ENCODE data around the gene NEK6. TPM values are rescaled to one million over a fixed set of nuclear protein-coding genes. Genes with fewer than 3 reads are reported as not detected.

NEK6 gene
- total RNA-seq, 1 experiment from 2014 or later: 21.1 TPM

GRCh38 chr9:124346347-124347163 lies 88.8 kb downstream of the NEK6 start:
- intact Hi-C loops (cut with micrococcal nuclease): no loop called here
- no TSS peak for BruUV-seq (replicated peaks)

GRCh38 chr9:124347206-124347967 lies 89.6 kb downstream of the NEK6 start:
- Histone ChIP-seq H3K9me2 (replicated peaks; ENCODE audit: low read length) (no peaks in the 10 kb centered on the region), H3K4me2 (ENCODE audit: low read length) (no peak overlapping the region), H3K79me2 (ENCODE audit: low read length) (no peaks in the 10 kb centered on the region), H3K4me1 (ENCODE audit: insufficient read depth, low read length) (peaks cover 12% of the 10 kb centered on the region), H3F3A (ENCODE audit: low read length, unreplicated experiment) (peaks cover 3% of the 10 kb centered on the region), H4K20me1 (ENCODE audit: low read length) (no peaks in the 10 kb centered on the region), H3K27ac (ENCODE audit: low read length) (no peak overlapping the region), H3K36me3 (ENCODE audit: low read depth, low read length) (peaks cover 26% of the 10 kb centered on the region; the same call in 1 of the 2 replicates), H3K4me3 (ENCODE audit: low read length) (no peak overlapping the region), H3K27me3 (ENCODE audit: low read length) (no peaks in the 10 kb centered on the region), H2AFZ (ENCODE audit: low read length) (no peak overlapping the region), H3K9ac (ENCODE audit: low read length) (no peak overlapping the region), H3K9me3 (ENCODE audit: low read length) (no peaks in the 10 kb centered on the region)
- ChIA-PET CTCF (no interaction called here), POLR2A (ENCODE audit: unreplicated experiment) (no interaction called here)
- no peak for ATAC-seq
- intact Hi-C loops (cut with micrococcal nuclease): no loop called here
- BruUV-seq (replicated peaks): no TSS peak
- TF ChIP-seq EZH2phosphoT487 (IDR thresholded peaks at IDR 0.05; ENCODE audit: borderline replicate concordance, low read length) (no peak), EZH2 (IDR thresholded peaks at IDR 0.05; ENCODE audit: low read length, unreplicated experiment) (no peak)
- TF ChIP-seq, protein P1, sequence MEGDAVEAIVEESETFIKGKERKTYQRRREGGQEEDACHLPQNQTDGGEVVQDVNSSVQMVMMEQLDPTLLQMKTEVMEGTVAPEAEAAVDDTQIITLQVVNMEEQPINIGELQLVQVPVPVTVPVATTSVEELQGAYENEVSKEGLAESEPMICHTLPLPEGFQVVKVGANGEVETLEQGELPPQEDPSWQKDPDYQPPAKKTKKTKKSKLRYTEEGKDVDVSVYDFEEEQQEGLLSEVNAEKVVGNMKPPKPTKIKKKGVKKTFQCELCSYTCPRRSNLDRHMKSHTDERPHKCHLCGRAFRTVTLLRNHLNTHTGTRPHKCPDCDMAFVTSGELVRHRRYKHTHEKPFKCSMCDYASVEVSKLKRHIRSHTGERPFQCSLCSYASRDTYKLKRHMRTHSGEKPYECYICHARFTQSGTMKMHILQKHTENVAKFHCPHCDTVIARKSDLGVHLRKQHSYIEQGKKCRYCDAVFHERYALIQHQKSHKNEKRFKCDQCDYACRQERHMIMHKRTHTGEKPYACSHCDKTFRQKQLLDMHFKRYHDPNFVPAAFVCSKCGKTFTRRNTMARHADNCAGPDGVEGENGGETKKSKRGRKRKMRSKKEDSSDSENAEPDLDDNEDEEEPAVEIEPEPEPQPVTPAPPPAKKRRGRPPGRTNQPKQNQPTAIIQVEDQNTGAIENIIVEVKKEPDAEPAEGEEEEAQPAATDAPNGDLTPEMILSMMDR (conservative IDR thresholded peaks at IDR 0.05; ENCODE audit: low read depth, low read length): no peak
- no peak for DNase-seq

More at GRCh38 chr9:124346347-124347163, 88.8 kb downstream of the NEK6 start:
- Histone ChIP-seq H3K79me2 (ENCODE audit: low read length) (no peaks in the 10 kb centered on the region), H3K27me3 (ENCODE audit: low read length) (no peaks in the 10 kb centered on the region), H3K27ac (ENCODE audit: low read length) (no peak overlapping the region), H3K4me3 (ENCODE audit: low read length) (no peak overlapping the region), H3F3A (ENCODE audit: low read length, unreplicated experiment) (peaks cover 4% of the 10 kb centered on the region), H3K9me2 (replicated peaks; ENCODE audit: low read length) (no peaks in the 10 kb centered on the region), H2AFZ (ENCODE audit: low read length) (no peak overlapping the region), H3K9ac (ENCODE audit: low read length) (no peak overlapping the region), H3K36me3 (ENCODE audit: low read depth, low read length) (peaks cover 18% of the 10 kb centered on the region; the same call in 1 of the 2 replicates), H3K4me2 (ENCODE audit: low read length) (no peak overlapping the region), H3K9me3 (ENCODE audit: low read length) (no peaks in the 10 kb centered on the region), H3K4me1 (ENCODE audit: insufficient read depth, low read length) (peaks cover 17% of the 10 kb centered on the region), H4K20me1 (ENCODE audit: low read length) (no peaks in the 10 kb centered on the region)
- ChIA-PET POLR2A (ENCODE audit: unreplicated experiment) (no interaction called here), CTCF (no interaction called here)
- TF ChIP-seq, protein P1 (conservative IDR thresholded peaks at IDR 0.05; ENCODE audit: low read depth, low read length): no peak
- TF ChIP-seq EZH2phosphoT487 (IDR thresholded peaks at IDR 0.05; ENCODE audit: borderline replicate concordance, low read length) (no peak), EZH2 (IDR thresholded peaks at IDR 0.05; ENCODE audit: low read length, unreplicated experiment) (no peak)
- ATAC-seq (no peak), DNase-seq (no peak)
